ENCODE data around the gene DNM3.

Gene DNM3

DNA sequence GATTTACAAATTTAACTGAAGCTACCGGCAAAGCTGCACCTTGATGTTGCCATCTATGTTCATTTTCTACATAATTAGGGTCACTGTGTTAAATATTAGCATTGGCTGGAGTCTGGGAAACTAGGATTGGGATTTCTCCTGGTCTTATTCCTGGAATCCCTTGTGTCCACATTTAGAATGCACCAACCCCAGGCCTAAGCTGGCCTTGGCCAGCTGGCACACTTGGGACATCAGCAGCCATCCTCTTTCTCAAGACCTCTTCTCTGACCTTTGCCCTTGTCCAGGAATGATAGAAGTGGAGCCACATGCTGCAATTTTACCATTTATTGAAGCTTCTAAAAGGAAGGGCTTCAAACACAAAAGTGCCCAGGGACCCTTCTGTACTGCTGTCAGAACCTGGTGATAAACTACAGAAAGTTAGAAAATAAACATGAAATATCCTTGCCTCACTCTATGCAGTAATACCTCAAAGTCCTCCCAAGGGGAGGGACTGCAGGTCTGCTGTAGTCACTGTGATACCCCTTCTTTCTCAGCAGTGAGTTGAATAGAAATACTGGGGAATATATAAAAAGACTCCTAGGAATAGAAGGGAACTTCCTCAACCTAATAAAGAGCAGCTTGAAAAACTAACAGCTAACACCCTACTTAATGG lies 616.3 kb downstream of the DNM3 start:
- DNase-seq (ENCODE audit: low spot score) = no peak

DNA sequence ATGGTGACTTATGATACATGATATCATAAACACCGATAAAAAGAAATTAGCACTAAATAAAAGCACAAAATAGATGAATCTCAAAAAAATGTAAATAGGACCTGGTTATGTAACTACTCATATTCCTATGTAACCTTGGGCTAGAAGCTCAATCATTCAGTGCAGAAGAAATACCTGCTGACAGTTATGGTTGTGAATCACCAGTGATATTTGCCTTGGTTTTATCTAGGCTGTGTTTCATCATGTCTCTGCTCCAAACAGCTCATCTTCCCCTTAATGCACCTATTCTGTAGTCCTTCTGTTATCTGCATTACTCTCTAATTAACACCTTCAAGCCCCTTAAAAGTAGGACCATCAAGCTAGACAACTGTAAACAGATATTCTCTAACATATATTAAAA lies 618.9 kb downstream of the DNM3 start:
- DNase-seq (ENCODE audit: low spot score) = no peak

DNA sequence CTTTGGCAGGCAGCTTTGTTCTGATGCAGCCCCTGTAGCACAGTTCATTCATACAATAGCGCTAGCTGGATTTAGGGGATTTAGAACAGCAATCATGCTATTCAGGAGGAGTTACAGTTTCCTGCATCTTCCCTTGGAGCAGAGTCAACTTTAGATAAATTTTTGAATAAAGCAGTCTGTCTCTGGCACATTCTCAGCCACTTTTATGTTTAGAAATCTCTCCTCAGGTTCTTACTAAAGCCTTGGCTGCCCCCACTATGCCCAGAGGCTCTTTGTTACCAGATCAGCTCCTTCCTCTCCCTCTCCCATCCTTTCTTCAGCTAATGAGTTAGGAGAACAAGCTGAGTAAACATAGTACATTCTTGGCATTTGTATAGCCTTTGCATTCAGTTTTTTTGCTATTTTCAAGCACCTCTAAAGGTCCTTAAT lies 619.6 kb downstream of the DNM3 start:
- no peak for DNase-seq (ENCODE audit: low spot score)
